DND-41 (cell line): ENCODE data around the gene AATF.

Source experiments
- ATAC-seq: fragments of 200-7000 bp; cut with Tn5 transposase; 3 replicates; pipeline ENCODE4 v1.9.1; 2021; ENCODE audit warnings: low read depth; ENCODE audit not compliant: insufficient read depth
- DNase-seq: peaks from one replicate; pipeline ENCODE4 v3.0.0-alpha.2; 2020
- H2AFZ ChIP-seq: 2 replicates; pipeline ENCODE4 v1.6.0; 2012; ENCODE audit warnings: low read depth, low read length
- H3K27ac ChIP-seq: 2 replicates; pipeline ENCODE4 v1.5.1; 2012; ENCODE audit warnings: low read length, inconsistent platforms
- H3K27me3 ChIP-seq: fragments of 200-600 bp; sonication (generic); 2 replicates; pipeline ENCODE4 v1.6.0; 2012; ENCODE audit warnings: low read length, mild to moderate bottlenecking, inconsistent platforms; ENCODE audit not compliant: insufficient read depth, poor library complexity
- H3K36me3 ChIP-seq: 2 replicates; pipeline ENCODE4 v1.5.1; 2012; ENCODE audit warnings: low read length, inconsistent platforms; ENCODE audit not compliant: insufficient read depth
- H3K4me1 ChIP-seq: 2 replicates; pipeline ENCODE4 v1.5.1; 2012; ENCODE audit warnings: mild to moderate bottlenecking, low read length; ENCODE audit not compliant: insufficient read depth
- H3K4me2 ChIP-seq: 2 replicates; pipeline ENCODE4 v1.6.0; 2012; ENCODE audit warnings: mild to moderate bottlenecking, moderate library complexity, low read length, inconsistent platforms; ENCODE audit not compliant: insufficient read depth
- H3K4me3 ChIP-seq, 2 experiments: fragments of 200-600 bp in 1 of 2; shearing (Covaris generic) in 1 of 2; 2 replicates each; pipeline ENCODE4 v1.5.1; 2012 to 2016; ENCODE audit warnings: inconsistent platforms in 2 of 2, low read length in 2 of 2, mild to moderate bottlenecking in 2 of 2, low read depth in 1 of 2, moderate library complexity in 1 of 2
- H3K79me2 ChIP-seq: 2 replicates; pipeline ENCODE4 v1.6.0; 2012; ENCODE audit warnings: low read length, inconsistent platforms; ENCODE audit not compliant: insufficient read depth
- H3K9ac ChIP-seq: 2 replicates; pipeline ENCODE4 v1.6.0; 2012; ENCODE audit warnings: low read depth, mild to moderate bottlenecking, inconsistent platforms, low read length, moderate library complexity
- H3K9me3 ChIP-seq: 2 replicates; pipeline ENCODE4 v1.5.1; 2012; ENCODE audit warnings: low read length, moderate library complexity, mild to moderate bottlenecking, inconsistent platforms; ENCODE audit not compliant: insufficient read depth, severe bottlenecking
- H4K20me1 ChIP-seq: 2 replicates; pipeline ENCODE4 v1.6.0; 2012; ENCODE audit warnings: low read length; ENCODE audit not compliant: insufficient read depth
- EZH2 ChIP-seq: IDR thresholded peaks from 3 replicates; pipeline ENCODE4 v1.6.1; 2012; ENCODE audit warnings: borderline replicate concordance, low read depth, mild to moderate bottlenecking, moderate library complexity, low read length, inconsistent platforms; ENCODE audit not compliant: severe bottlenecking
- TF ChIP-seq, protein P1 (sequence below): IDR thresholded peaks from 2 replicates; pipeline ENCODE4 v1.5.1; 2012; ENCODE audit warnings: borderline replicate concordance, low read length, moderate library complexity, mild to moderate bottlenecking; ENCODE audit not compliant: poor library complexity, severe bottlenecking; ENCODE audit errors: extremely low read depth

Gene AATF

DNA sequence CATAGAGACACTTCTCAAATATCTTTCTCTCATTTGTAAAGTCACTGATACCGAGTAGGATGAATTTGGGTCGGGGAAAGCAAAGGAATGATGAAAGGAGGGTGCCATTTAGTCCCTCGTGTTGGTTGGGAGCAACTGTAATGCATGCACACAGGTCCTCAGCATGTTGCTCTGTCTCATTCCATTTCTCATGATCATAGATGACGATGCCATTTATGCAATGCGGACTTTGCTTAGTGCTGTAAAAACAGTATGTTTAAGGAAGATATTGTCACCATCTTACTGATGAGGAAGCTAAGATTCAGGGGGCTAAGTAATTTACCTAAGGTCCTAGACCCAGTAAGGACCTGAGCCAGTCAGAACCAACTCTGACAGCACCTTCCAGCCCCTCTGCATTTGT, 100.1 kb downstream of the AATF start:
- H3K27ac ChIP-seq, result no peak overlapping the region
- H3K4me1 ChIP-seq, result peaks cover 3% of the 10 kb centered on the region
- no peaks in the 10 kb centered on the region for H3K27me3 ChIP-seq
- H3K9ac ChIP-seq, result no peak overlapping the region
- H2AFZ ChIP-seq, result no peak overlapping the region
- H3K9me3 ChIP-seq, result no peaks in the 10 kb centered on the region
- H3K4me3 ChIP-seq, result no peak overlapping the region
- no peak for DNase-seq
- H4K20me1 ChIP-seq, result peaks cover 11% of the 10 kb centered on the region
- peaks cover 5% of the 10 kb centered on the region; the same call in 1 of the 2 replicates for H3K79me2 ChIP-seq
- ATAC-seq, result no peak
- no peak overlapping the region for H3K4me2 ChIP-seq
- no peak for TF ChIP-seq EZH2
- TF ChIP-seq, protein P1, sequence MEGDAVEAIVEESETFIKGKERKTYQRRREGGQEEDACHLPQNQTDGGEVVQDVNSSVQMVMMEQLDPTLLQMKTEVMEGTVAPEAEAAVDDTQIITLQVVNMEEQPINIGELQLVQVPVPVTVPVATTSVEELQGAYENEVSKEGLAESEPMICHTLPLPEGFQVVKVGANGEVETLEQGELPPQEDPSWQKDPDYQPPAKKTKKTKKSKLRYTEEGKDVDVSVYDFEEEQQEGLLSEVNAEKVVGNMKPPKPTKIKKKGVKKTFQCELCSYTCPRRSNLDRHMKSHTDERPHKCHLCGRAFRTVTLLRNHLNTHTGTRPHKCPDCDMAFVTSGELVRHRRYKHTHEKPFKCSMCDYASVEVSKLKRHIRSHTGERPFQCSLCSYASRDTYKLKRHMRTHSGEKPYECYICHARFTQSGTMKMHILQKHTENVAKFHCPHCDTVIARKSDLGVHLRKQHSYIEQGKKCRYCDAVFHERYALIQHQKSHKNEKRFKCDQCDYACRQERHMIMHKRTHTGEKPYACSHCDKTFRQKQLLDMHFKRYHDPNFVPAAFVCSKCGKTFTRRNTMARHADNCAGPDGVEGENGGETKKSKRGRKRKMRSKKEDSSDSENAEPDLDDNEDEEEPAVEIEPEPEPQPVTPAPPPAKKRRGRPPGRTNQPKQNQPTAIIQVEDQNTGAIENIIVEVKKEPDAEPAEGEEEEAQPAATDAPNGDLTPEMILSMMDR, result no peak
- H3K36me3 ChIP-seq, result peaks cover 51% of the 10 kb centered on the region; the same call in 1 of the 2 replicates

DNA sequence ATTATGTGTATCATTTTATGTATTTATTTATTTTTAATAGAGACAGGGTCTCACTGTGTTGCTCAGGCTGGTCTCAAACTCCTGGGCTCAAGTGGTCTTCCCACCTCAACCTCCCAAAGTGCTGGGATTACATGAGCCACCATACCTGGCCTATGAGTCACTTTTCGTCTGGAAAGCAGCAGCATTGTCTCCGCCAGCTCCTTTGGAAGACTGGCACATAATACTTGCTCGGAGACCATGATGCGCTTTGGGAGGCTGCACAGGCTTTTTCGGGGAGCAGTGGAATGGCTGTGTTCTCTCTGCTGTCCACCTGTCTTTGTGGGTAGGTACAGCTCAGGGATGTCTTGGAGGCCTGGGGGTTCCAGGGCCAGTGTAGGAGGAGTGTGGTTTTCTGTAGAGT, 102.2 kb downstream of the AATF start:
- ATAC-seq (no peak), DNase-seq (no peak)
- no peak overlapping the region for H3K9ac ChIP-seq
- no peak overlapping the region for H3K4me2 ChIP-seq
- no peak overlapping the region for H3K27ac ChIP-seq
- TF ChIP-seq, protein P1, result no peak
- TF ChIP-seq EZH2, result no peak
- H4K20me1 ChIP-seq, result peaks cover 22% of the 10 kb centered on the region
- peaks cover 55% of the 10 kb centered on the region; the same call in 1 of the 2 replicates for H3K36me3 ChIP-seq
- no peak overlapping the region for H2AFZ ChIP-seq
- H3K79me2 ChIP-seq, result peaks cover 5% of the 10 kb centered on the region; the same call in 1 of the 2 replicates
- H3K4me1 ChIP-seq, result no peaks in the 10 kb centered on the region
- H3K4me3 ChIP-seq, result no peak overlapping the region
- no peaks in the 10 kb centered on the region for H3K9me3 ChIP-seq
- no peaks in the 10 kb centered on the region for H3K27me3 ChIP-seq

DNA sequence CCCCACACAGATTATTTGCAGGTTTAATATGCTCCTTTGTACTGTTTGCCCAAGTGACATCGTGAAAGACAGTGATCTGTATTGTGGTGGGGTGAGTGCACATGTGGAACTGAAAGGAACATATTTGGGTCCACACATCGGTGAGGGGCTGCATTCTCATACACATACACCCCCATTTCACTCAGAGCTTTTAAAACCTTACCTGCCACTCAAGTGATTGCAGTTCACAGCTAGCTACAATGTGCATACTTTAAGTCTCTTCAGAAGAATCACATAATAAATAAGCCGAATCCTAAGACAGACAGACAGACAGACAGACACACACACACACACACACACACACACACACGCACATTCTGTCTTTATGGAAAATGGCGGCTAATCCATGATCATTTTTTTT, 102.6 kb downstream of the AATF start:
- no peak for ATAC-seq

More for the DNA sequence above, 102.6 kb downstream of the AATF start:
- no peak for TF ChIP-seq EZH2
- TF ChIP-seq, protein P1, result no peak
- Histone ChIP-seq H3K9me3 (no peaks in the 10 kb centered on the region), H3K4me3 (no peak overlapping the region), H3K4me2 (no peak overlapping the region), H3K27me3 (no peaks in the 10 kb centered on the region), H4K20me1 (peaks cover 22% of the 10 kb centered on the region), H3K4me1 (no peaks in the 10 kb centered on the region), H3K79me2 (peaks cover 5% of the 10 kb centered on the region; the same call in 1 of the 2 replicates), H2AFZ (no peak overlapping the region), H3K27ac (no peak overlapping the region), H3K9ac (no peak overlapping the region), H3K36me3 (peaks cover 53% of the 10 kb centered on the region)
- no peak for DNase-seq
